K562 (cell line): ENCODE measurements around the gene FGF16. TPM values are rescaled to one million over a fixed set of nuclear protein-coding genes. Genes with fewer than 3 reads are reported as not detected.
A peak's percentile ranks its signal among the peaks of the same experiment; 100 is the strongest.

ENCODE experiments used
- ATAC-seq: fragments of 200-7000 bp; cut with Tn5 transposase; 3 replicates; pipeline ENCODE4 v1.9.1; 2020; ENCODE audit warnings: moderate library complexity
- BruUV-seq: library from RNA; stranded (reverse); fragments of 400-500 nt; replicated peaks from 2 replicates; lab custom pipeline; 2021; lab: Mats Ljungman, UMichigan
- CTCF ChIA-PET: fragments of 300-600 bp; formaldehyde crosslinking; extraction: SDS; loops from one replicate; lab custom pipeline; 2021; ENCODE audit warnings: low intra/inter-chr PET ratio; lab: Yijun Ruan, JAX
- POLR2A ChIA-PET: fragments of 300-600, 350-650 bp; sonication (Branson Sonifier 250); formaldehyde crosslinking; extraction: SDS; loops from one replicate; lab custom pipeline; 2021; ENCODE audit warnings: antibody characterized with exemption, inconsistent platforms; lab: Yijun Ruan, JAX
- DNase-seq, 4 experiments: peaks; one replicate each; pipeline versions ENCODE4 v3.0.0 to v3.0.0-alpha.2; 2011 to 2018; ENCODE audit warnings: low spot score in 3 of 4, mixed read lengths in 3 of 4; ENCODE audit errors: extremely low read depth in 1 of 4
- FAIRE-seq: peaks from 2 replicates; lab custom pipeline; 2011; peaks lifted over from hg19 to GRCh38; lab: Jason Lieb, UNC
- H2AFZ ChIP-seq: 2 replicates; pipeline ENCODE4 v1.6.0; 2011; ENCODE audit warnings: low read depth, low read length, control low read depth, inconsistent platforms
- H3K27ac ChIP-seq: fragments of 200-600 bp; 3 replicates; pipeline ENCODE4 v1.8.0; 2011; ENCODE audit warnings: low read depth, mild to moderate bottlenecking, control low read depth, inconsistent platforms, low read length, moderate library complexity, mixed read lengths; ENCODE audit errors: extremely low read depth
- H3K27me3 ChIP-seq, 2 experiments: fragments of 300-600 bp in 1 of 2; 2 replicates in 1 of 2; 3 replicates in 1 of 2; pipeline versions ENCODE4 v1.6.0 to v1.8.0; 2011; ENCODE audit warnings: inconsistent platforms in 2 of 2, low read length in 2 of 2, mild to moderate bottlenecking in 1 of 2, mixed read lengths in 1 of 2, moderate library complexity in 1 of 2; ENCODE audit not compliant: control insufficient read depth in 2 of 2, insufficient read depth in 2 of 2
- H3K36me3 ChIP-seq: fragments of 300-600 bp; 3 replicates; pipeline ENCODE4 v1.8.0; 2011; ENCODE audit warnings: mild to moderate bottlenecking, low read length, inconsistent platforms; ENCODE audit not compliant: control insufficient read depth, insufficient read depth
- H3K4me1 ChIP-seq, 2 experiments: fragments of 200-600 bp in 1 of 2; replicated peaks in 1 of 2; 2 replicates in 1 of 2; 3 replicates in 1 of 2; pipeline versions ENCODE4 v1.5.1 to v1.8.0; 2011; ENCODE audit warnings: inconsistent platforms in 2 of 2, low read length in 2 of 2, mild to moderate bottlenecking in 1 of 2, mixed read lengths in 1 of 2, moderate library complexity in 1 of 2; ENCODE audit not compliant: control insufficient read depth in 2 of 2, insufficient read depth in 2 of 2
- H3K4me2 ChIP-seq: 2 replicates; pipeline ENCODE4 v1.6.1; 2011; ENCODE audit warnings: low read length, control low read depth, inconsistent platforms, mixed read lengths; ENCODE audit not compliant: insufficient read depth
- H3K4me3 ChIP-seq: fragments of 200-600 bp; sonication (generic), shearing (Covaris generic); 2 replicates; pipeline ENCODE4 v1.5.1; 2016; ENCODE audit warnings: control low read depth, inconsistent platforms
- H3K79me2 ChIP-seq: fragments of 200-600 bp; 3 replicates; pipeline ENCODE4 v1.8.0; 2011; ENCODE audit warnings: low read length, inconsistent platforms; ENCODE audit not compliant: control insufficient read depth, insufficient read depth
- H3K9ac ChIP-seq, 2 experiments: 2 replicates each; pipeline versions ENCODE4 v1.6.0 to v1.6.1; 2011; ENCODE audit warnings: low read depth in 2 of 2, low read length in 2 of 2, control low read depth in 1 of 2, inconsistent platforms in 1 of 2, mild to moderate bottlenecking in 1 of 2, mixed read lengths in 1 of 2; ENCODE audit not compliant: insufficient read depth in 1 of 2
- H3K9me1 ChIP-seq: one replicate; pipeline ENCODE4 v1.6.0; 2011; ENCODE audit warnings: inconsistent platforms, mild to moderate bottlenecking, low read length, moderate library complexity; ENCODE audit not compliant: control insufficient read depth, insufficient read depth
- H3K9me3 ChIP-seq: replicated peaks from 2 replicates; pipeline ENCODE4 v1.5.1; 2011; ENCODE audit warnings: low read depth, low read length, inconsistent platforms; ENCODE audit not compliant: control insufficient read depth, insufficient read depth
- H4K20me1 ChIP-seq: replicated peaks from 2 replicates; pipeline ENCODE4 v1.6.1; 2011; ENCODE audit warnings: low read length, inconsistent platforms, mixed read lengths; ENCODE audit not compliant: control insufficient read depth, insufficient read depth
- ARHGAP35 ChIP-seq: fragments of 450-650 bp; IDR thresholded peaks from 2 replicates; pipeline ENCODE4 v1.6.1; 2018; ENCODE audit not compliant: partially characterized antibody
- ATF7 ChIP-seq: fragments of 450-650 bp; IDR thresholded peaks from 2 replicates; pipeline ENCODE4 v1.7.1; 2014; ENCODE audit warnings: mild to moderate bottlenecking, moderate library complexity
- BCL6 ChIP-seq: fragments of 250-450 bp; sonication (Bioruptor Pico); IDR thresholded peaks from 2 replicates; pipeline ENCODE4 v1.4.0; 2020
- BDP1 ChIP-seq: IDR thresholded peaks from 3 replicates; pipeline ENCODE4 v1.6.1; 2011; ENCODE audit not compliant: insufficient read length, insufficient read depth
- CLOCK ChIP-seq: fragments of 250-450 bp; sonication (Bioruptor Pico); IDR thresholded peaks from 2 replicates; pipeline ENCODE4 v1.4.0; 2020; ENCODE audit warnings: mild to moderate bottlenecking, moderate library complexity, borderline replicate concordance
- CTCF ChIP-seq, 3 experiments: IDR thresholded peaks in 2 of 3; conservative IDR thresholded peaks in 1 of 3; 2 replicates each; pipeline ENCODE4 v1.5.1; 2011 to 2012; ENCODE audit warnings: low read length in 3 of 3, mild to moderate bottlenecking in 3 of 3, control low read depth in 2 of 3, improper control_type of control experiment in 1 of 3, inconsistent platforms in 1 of 3, low read depth in 1 of 3, mixed read lengths in 1 of 3, moderate library complexity in 1 of 3; ENCODE audit not compliant: insufficient read depth in 2 of 3
- CTCFL ChIP-seq: IDR thresholded peaks from 2 replicates; pipeline ENCODE4 v1.6.1; 2011; ENCODE audit warnings: borderline replicate concordance, low read depth, mild to moderate bottlenecking, moderate library complexity, low read length; ENCODE audit not compliant: insufficient read depth, poor library complexity, severe bottlenecking
- KAT2B ChIP-seq: IDR thresholded peaks from one replicate; pipeline ENCODE4 v1.6.1; 2012; ENCODE audit warnings: low read depth, mild to moderate bottlenecking, control low read depth, inconsistent platforms, low read length, moderate library complexity
- MAFG ChIP-seq: fragments of 450-650 bp; conservative IDR thresholded peaks from 2 replicates; pipeline ENCODE4 v1.6.1; 2016; ENCODE audit warnings: missing genetic modification characterization, missing compliant biosample characterization
- MED1 ChIP-seq: sonication (generic); formaldehyde crosslinking; IDR thresholded peaks from 2 replicates; pipeline ENCODE4 v1.8.1; 2023; ENCODE audit warnings: missing genetic modification reagents, borderline replicate concordance
- PCBP2 ChIP-seq: fragments of 200-400 bp; formaldehyde crosslinking; IDR thresholded peaks from 2 replicates; pipeline ENCODE4 v1.6.1; 2018; ENCODE audit warnings: low read length, low read depth, mild to moderate bottlenecking, moderate library complexity; ENCODE audit not compliant: poor library complexity, severe bottlenecking
- PHB ChIP-seq: fragments of 250-450 bp; sonication (Bioruptor Pico); IDR thresholded peaks from 2 replicates; pipeline ENCODE4 v1.5.0; 2021
- TCF15 ChIP-seq: fragments of 250-450 bp; sonication (Bioruptor Pico); IDR thresholded peaks from 2 replicates; pipeline ENCODE4 v1.8.0; 2022; ENCODE audit warnings: moderate library complexity, mild to moderate bottlenecking, inconsistent platforms
- YBX1 ChIP-seq: fragments of 450-650 bp; IDR thresholded peaks from 2 replicates; pipeline ENCODE4 v1.7.1; 2016; ENCODE audit warnings: mild to moderate bottlenecking
- ZNF165 ChIP-seq: fragments of 250-450 bp; sonication (Bioruptor Pico); IDR thresholded peaks from 2 replicates; pipeline ENCODE4 v1.4.0; 2020; ENCODE audit warnings: borderline replicate concordance
- ZNF778 ChIP-seq: fragments of 450-650 bp; formaldehyde crosslinking; IDR thresholded peaks from 2 replicates; pipeline ENCODE4 v1.4.0; 2020; ENCODE audit warnings: mild to moderate bottlenecking, moderate library complexity
- WGBS: fragments of 100-300 bp; shearing (Covaris generic); methylation state at CpG from one replicate; pipeline ENCODE4 v1.1.6; 2016; ENCODE audit warnings: low coverage, mixed read lengths; ENCODE audit not compliant: insufficient coverage; ENCODE audit errors: missing lambda C conversion rate; 5-methylcytosine and 5-hydroxymethylcytosine counted together
- in situ Hi-C: fragments of 300-500 bp; cut with MboI; formaldehyde crosslinking; loops from 4 replicates; pipeline ENCODE4 v1.15.0; 2018; ENCODE audit warnings: inconsistent platforms, mixed read lengths
- intact Hi-C: fragments of 100-400 bp; cut with micrococcal nuclease; formaldehyde crosslinking; loops from 2 replicates; pipeline ENCODE4 v1.14.2; 2022
- polyA plus RNA-seq, 8 experiments: library from polyadenylated mRNA; depleted of rRNA in 4 of 8; stranded (reverse) in 5 of 8; unstranded in 3 of 8; fragments of >200 nt; fragmentation: Nextera tagmentation in 2 of 8; fragmentation: Illumina TruSeq in 1 of 8; extraction: Ambion mirVana in 2 of 8; extraction: Trizol in 1 of 8; gene quantifications; 2 replicates each; pipeline versions ENCODE4 v1.2.1 to v1.2.3, GENCODE V29; 2011 to 2014; ENCODE audit warnings: inconsistent platforms in 1 of 8, missing spikeins in 1 of 8
- total RNA-seq, 7 experiments: library from RNA; depleted of rRNA in 6 of 7; stranded (reverse); fragments of >200 nt in 6 of 7; fragmentation: Illumina TruSeq in 2 of 7; extraction: Trizol in 2 of 7; gene quantifications; 2 replicates each; pipeline versions ENCODE4 v1.2.1 to v1.2.3, GENCODE V29; 2011 to 2021; ENCODE audit warnings: low replicate concordance in 1 of 7

Gene FGF16
- total and polyA plus RNA-seq, 9 of the 15 experiments (the other 6 are each of a cell fraction or from before 2014, with no cell fraction given), result not detected

- H3K9ac ChIP-seq, result no peak overlapping the region
- H4K20me1 ChIP-seq, result no peaks in the 10 kb centered on the region
- in situ Hi-C loops, result no loop called here
- BruUV-seq, result no TSS peak
- H3K27me3 ChIP-seq, result peaks cover 0 to 4% of the 10 kb centered on the region in 2 experiments; a peak in 1 of 5 replicates
- H3K9me3 ChIP-seq, result no peaks in the 10 kb centered on the region
- H3K9me1 ChIP-seq, result no peaks in the 10 kb centered on the region
- FAIRE-seq (no peak), DNase-seq (no peak), ATAC-seq (no peak)
- no peak overlapping the region for H2AFZ ChIP-seq
- POLR2A ChIA-PET, result no interaction called here
- H3K36me3 ChIP-seq, result no peaks in the 10 kb centered on the region
- WGBS, result 18% methylated on average over 25 of the region's 27 CpGs
- H3K4me2 ChIP-seq, result no peak overlapping the region
- peaks cover 0 to 5% of the 10 kb centered on the region in 2 experiments; a peak in 2 of 5 replicates for H3K4me1 ChIP-seq
- intact Hi-C loops, result loop anchor here (10.0 kb wide), 1 partner anchor 449 kb away; the partner anchor contains the start of genes COX7B and MAGT1
- no peak overlapping the region for H3K4me3 ChIP-seq
- CTCF ChIA-PET, result no interaction called here
- H3K27ac ChIP-seq, result no peak overlapping the region
- no peaks in the 10 kb centered on the region for H3K79me2 ChIP-seq
- TF ChIP-seq YBX1 (no peak), MED1 (CRISPR knock-in tag) (no peak), ZNF165 (CRISPR knock-in tag) (no peak), PHB (CRISPR knock-in tag) (no peak), MAFG (no peak), KAT2B (no peak), BCL6 (CRISPR knock-in tag) (no peak), CTCF (IDR thresholded peaks at IDR 0.05 in 2 of 3, conservative IDR thresholded peaks at IDR 0.05 in 1 of 3; ENCODE audit: insufficient read depth in 2 of 3, low read depth in 1 of 3, low read length in 3 of 3) (peak in 1 of 3 experiments; percentile 47; a peak in 1 of 6 replicates), CTCFL (peak; percentile 17), TCF15 (CRISPR knock-in tag) (no peak), BDP1 (no peak), ARHGAP35 (no peak), PCBP2 (no peak), ZNF778 (CRISPR knock-in tag) (no peak), ATF7 (no peak), CLOCK (CRISPR knock-in tag) (no peak)
These were observed 1.1 kb upstream of the FGF16 start for GRCh38 chrX:77446029-77446585.
